ENCODE results near the gene HSPB9. TPM values are rescaled to one million over a fixed set of nuclear protein-coding genes. Genes with fewer than 3 reads are reported as not detected.

The HSPB9 gene
- total RNA-seq, 2 experiments from 2014 or later, result not detected

DNA sequence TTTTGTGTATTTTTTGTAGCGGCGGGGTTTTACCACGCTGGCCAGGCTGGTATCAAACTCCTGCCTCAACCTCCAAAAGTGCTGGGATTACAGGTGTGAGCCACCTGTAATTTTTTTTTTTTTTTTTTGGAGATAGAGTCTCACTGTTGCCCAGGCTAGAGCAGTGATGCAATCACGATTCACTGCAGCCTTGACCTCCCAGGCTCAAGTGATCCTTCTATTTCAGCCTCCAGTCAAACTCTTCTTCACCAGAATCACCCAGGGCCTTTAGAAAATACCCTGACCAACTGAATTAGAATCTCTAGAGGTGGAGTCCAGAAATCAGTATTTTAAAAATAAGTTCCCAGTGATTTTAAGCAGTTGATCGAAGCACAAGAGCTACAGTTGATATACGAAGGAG, 12.5 kb downstream of the HSPB9 start:
- Histone ChIP-seq H3K27me3 (ENCODE audit: control insufficient read depth in 1 of 2, insufficient read depth in 2 of 2, low read length in 2 of 2) (no peaks in the 10 kb centered on the region), H3K36me3 (ENCODE audit: insufficient read depth, low read length) (peaks cover 47% of the 10 kb centered on the region), H3K4me1 (ENCODE audit: insufficient read depth, low read length) (peaks cover 73% of the 10 kb centered on the region), H3K9me3 (ENCODE audit: control insufficient read depth in 1 of 2, insufficient read depth in 1 of 2, low read length in 2 of 2) (no peaks in the 10 kb centered on the region), H3K27ac (ENCODE audit: low read depth in 1 of 2, low read length in 2 of 2) (no peak overlapping the region), H3K4me3 (ENCODE audit: low read length) (no peak overlapping the region)
- no peak overlapping the region for H3K4me3 Mint-ChIP-seq
- H3K27ac Mint-ChIP-seq, result peak overlapping the region; percentile 69
- TF ChIP-seq CTCF (IDR thresholded peaks at IDR 0.05), result no peak
- peaks cover 82% of the 10 kb centered on the region for H3K4me1 Mint-ChIP-seq (ENCODE audit: low read depth)
- POLR2A ChIA-PET, result interaction anchor here (0.6 kb wide), 1 partner anchor 169 kb away, joined by 3 read pairs; the partner anchor contains the start of gene CNP
- H3K27me3 Mint-ChIP-seq, result no peaks in the 10 kb centered on the region
- DNase-seq (no peak), ATAC-seq (ENCODE audit: poor library complexity) (no peak)
- H3K9me3 Mint-ChIP-seq, result no peaks in the 10 kb centered on the region
- CTCF ChIA-PET, result interaction anchor here (0.7 to 0.8 kb wide), 2 partner anchors 17 to 181 kb away, joined by 3 read pairs; no protein-coding TSS in a partner anchor
- intact Hi-C loops (cut with DNase I, micrococcal nuclease), result no loop called here
- peaks cover 56% of the 10 kb centered on the region for H3K36me3 Mint-ChIP-seq (ENCODE audit: low read depth)

DNA sequence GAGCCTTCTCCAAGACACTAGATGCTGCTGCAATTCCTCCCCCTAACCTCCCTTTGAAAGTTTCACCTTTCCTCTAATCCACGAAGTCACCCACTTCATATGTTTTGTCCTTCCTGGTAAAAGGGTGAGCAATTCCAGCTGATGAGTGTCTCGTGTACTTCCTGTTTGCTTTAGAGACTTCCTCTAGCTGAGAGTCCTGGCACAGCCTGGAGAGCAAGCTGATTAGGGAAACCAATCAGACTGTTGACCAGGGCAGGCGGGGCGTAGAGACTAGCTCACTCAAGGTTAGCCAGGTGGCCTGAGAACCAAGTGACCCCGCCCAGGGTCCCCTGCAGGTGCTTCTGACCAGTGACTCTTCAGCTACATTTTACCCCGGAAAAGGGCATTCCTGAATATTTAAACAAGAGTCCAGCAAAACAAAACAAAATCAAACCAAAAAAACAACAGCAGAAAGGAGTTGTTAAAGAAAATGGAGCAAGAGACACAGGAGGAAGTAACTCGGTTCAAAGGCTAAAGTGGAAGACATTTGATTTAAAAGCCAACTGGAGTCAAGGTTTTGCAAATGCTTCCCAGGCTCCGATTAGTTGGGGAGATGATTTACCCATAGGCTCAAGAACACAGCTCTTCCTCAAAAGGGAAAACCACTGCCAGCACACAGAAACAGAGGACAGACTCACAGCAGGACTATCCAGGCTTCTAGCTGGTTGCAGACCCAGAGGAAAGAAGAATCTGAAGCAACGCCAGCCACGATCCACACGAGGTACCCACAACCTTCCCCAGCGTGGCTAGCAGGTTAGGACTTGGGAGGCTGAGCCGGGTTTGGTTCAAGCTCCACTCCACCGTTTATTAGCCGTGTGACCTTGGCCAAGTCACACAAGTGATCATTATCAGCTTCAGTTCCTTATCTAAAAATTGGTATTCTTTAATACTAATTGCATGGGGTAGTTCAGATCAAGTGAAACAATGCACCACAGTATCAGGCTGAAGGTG, 13.4 kb downstream of the HSPB9 start:
- H3K36me3 Mint-ChIP-seq (ENCODE audit: low read depth), result peaks cover 51% of the 10 kb centered on the region
- DNase-seq (peak in 3 of 14 experiments; percentile 34 to 47 (median 44)), ATAC-seq (ENCODE audit: poor library complexity) (no peak)
- Histone ChIP-seq H3K27me3 (ENCODE audit: control insufficient read depth in 1 of 2, insufficient read depth in 2 of 2, low read length in 2 of 2) (no peaks in the 10 kb centered on the region), H3K4me3 (ENCODE audit: low read length) (no peak overlapping the region), H3K4me1 (ENCODE audit: insufficient read depth, low read length) (peaks cover 73% of the 10 kb centered on the region), H3K27ac (ENCODE audit: low read depth in 1 of 2, low read length in 2 of 2) (peak overlapping the region in 1 of 2 donors; percentile 25), H3K36me3 (ENCODE audit: insufficient read depth, low read length) (peaks cover 42% of the 10 kb centered on the region), H3K9me3 (ENCODE audit: control insufficient read depth in 1 of 2, insufficient read depth in 1 of 2, low read length in 2 of 2) (no peaks in the 10 kb centered on the region)
- ChIA-PET POLR2A (interaction anchor here (0.8 kb wide), 1 partner anchor 116 kb away, joined by 4 read pairs; the partner anchor contains the start of gene NKIRAS2), CTCF (no interaction called here)
- H3K27ac Mint-ChIP-seq, result peak overlapping the region; percentile 69
- peak overlapping the region; percentile 48 for H3K4me3 Mint-ChIP-seq
- H3K4me1 Mint-ChIP-seq (ENCODE audit: low read depth), result peaks cover 79% of the 10 kb centered on the region
- no peaks in the 10 kb centered on the region for H3K27me3 Mint-ChIP-seq
- no peak for TF ChIP-seq CTCF (IDR thresholded peaks at IDR 0.05)
- H3K9me3 Mint-ChIP-seq, result no peaks in the 10 kb centered on the region
- intact Hi-C loops (cut with DNase I, micrococcal nuclease), result no loop called here

DNA sequence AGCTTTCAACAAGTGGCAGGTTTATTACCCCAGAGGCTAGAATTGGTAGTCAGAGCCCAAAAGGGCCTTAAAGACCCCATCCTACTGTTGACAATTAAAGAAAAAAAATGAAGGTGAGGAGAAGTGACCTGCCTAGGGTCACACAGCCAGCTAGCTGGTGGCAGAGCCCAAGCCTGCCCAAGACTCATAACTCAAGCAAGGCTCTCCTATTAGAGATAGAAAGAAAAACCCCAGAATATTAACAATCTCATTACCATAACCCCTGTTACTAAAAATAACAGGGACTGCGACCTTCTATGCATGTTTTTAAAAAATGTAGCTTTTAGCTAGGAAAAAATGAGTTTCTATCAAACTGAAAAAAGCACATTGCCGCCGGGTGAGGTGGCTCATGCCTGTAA, 14.0 kb downstream of the HSPB9 start:
- Mint-ChIP-seq H3K9me3 (no peaks in the 10 kb centered on the region), H3K36me3 (ENCODE audit: low read depth) (peaks cover 51% of the 10 kb centered on the region), H3K27ac (peak overlapping the region; percentile 69), H3K27me3 (no peaks in the 10 kb centered on the region), H3K4me3 (no peak overlapping the region), H3K4me1 (ENCODE audit: low read depth) (peaks cover 79% of the 10 kb centered on the region)
- TF ChIP-seq CTCF (IDR thresholded peaks at IDR 0.05), result no peak
- Histone ChIP-seq H3K27me3 (ENCODE audit: control insufficient read depth in 1 of 2, insufficient read depth in 2 of 2, low read length in 2 of 2) (no peaks in the 10 kb centered on the region), H3K4me1 (ENCODE audit: insufficient read depth, low read length) (peaks cover 76% of the 10 kb centered on the region), H3K4me3 (ENCODE audit: low read length) (no peak overlapping the region), H3K36me3 (ENCODE audit: insufficient read depth, low read length) (peaks cover 44% of the 10 kb centered on the region), H3K27ac (ENCODE audit: low read depth in 1 of 2, low read length in 2 of 2) (no peak overlapping the region), H3K9me3 (ENCODE audit: control insufficient read depth in 1 of 2, insufficient read depth in 1 of 2, low read length in 2 of 2) (no peaks in the 10 kb centered on the region)
- intact Hi-C loops (cut with DNase I, micrococcal nuclease), result no loop called here
- ATAC-seq (ENCODE audit: poor library complexity) (no peak), DNase-seq (no peak)
- CTCF ChIA-PET, result no interaction called here
- POLR2A ChIA-PET, result no interaction called here

Data from CD4-positive, alpha-beta T cell (primary cell).